K562 (cell line): ENCODE measurements around the gene CHSY1. TPM values are rescaled to one million over a fixed set of nuclear protein-coding genes. Genes with fewer than 3 reads are reported as not detected.

ENCODE experiments used
- ATAC-seq: fragments of 200-7000 bp; cut with Tn5 transposase; 3 replicates; pipeline ENCODE4 v1.9.1; 2020; ENCODE audit warnings: moderate library complexity
- BruUV-seq: library from RNA; stranded (reverse); fragments of 400-500 nt; replicated peaks from 2 replicates; lab custom pipeline; 2021; lab: Mats Ljungman, UMichigan
- CTCF ChIA-PET: fragments of 300-600 bp; formaldehyde crosslinking; extraction: SDS; loops from one replicate; lab custom pipeline; 2021; ENCODE audit warnings: low intra/inter-chr PET ratio; lab: Yijun Ruan, JAX
- POLR2A ChIA-PET: fragments of 300-600, 350-650 bp; sonication (Branson Sonifier 250); formaldehyde crosslinking; extraction: SDS; loops from one replicate; lab custom pipeline; 2021; ENCODE audit warnings: antibody characterized with exemption, inconsistent platforms; lab: Yijun Ruan, JAX
- DNase-seq, 4 experiments: peaks; one replicate each; pipeline versions ENCODE4 v3.0.0 to v3.0.0-alpha.2; 2011 to 2018; ENCODE audit warnings: low spot score in 3 of 4, mixed read lengths in 3 of 4; ENCODE audit errors: extremely low read depth in 1 of 4
- FAIRE-seq: peaks from 2 replicates; lab custom pipeline; 2011; peaks lifted over from hg19 to GRCh38; lab: Jason Lieb, UNC
- H2AFZ ChIP-seq: 2 replicates; pipeline ENCODE4 v1.6.0; 2011; ENCODE audit warnings: low read depth, low read length, control low read depth, inconsistent platforms
- H3K27ac ChIP-seq: fragments of 200-600 bp; 3 replicates; pipeline ENCODE4 v1.8.0; 2011; ENCODE audit warnings: low read depth, mild to moderate bottlenecking, control low read depth, inconsistent platforms, low read length, moderate library complexity, mixed read lengths; ENCODE audit errors: extremely low read depth
- H3K27me3 ChIP-seq, 2 experiments: fragments of 300-600 bp in 1 of 2; 2 replicates in 1 of 2; 3 replicates in 1 of 2; pipeline versions ENCODE4 v1.6.0 to v1.8.0; 2011; ENCODE audit warnings: inconsistent platforms in 2 of 2, low read length in 2 of 2, mild to moderate bottlenecking in 1 of 2, mixed read lengths in 1 of 2, moderate library complexity in 1 of 2; ENCODE audit not compliant: control insufficient read depth in 2 of 2, insufficient read depth in 2 of 2
- H3K36me3 ChIP-seq: fragments of 300-600 bp; 3 replicates; pipeline ENCODE4 v1.8.0; 2011; ENCODE audit warnings: mild to moderate bottlenecking, low read length, inconsistent platforms; ENCODE audit not compliant: control insufficient read depth, insufficient read depth
- H3K4me1 ChIP-seq, 2 experiments: fragments of 200-600 bp in 1 of 2; replicated peaks in 1 of 2; 2 replicates in 1 of 2; 3 replicates in 1 of 2; pipeline versions ENCODE4 v1.5.1 to v1.8.0; 2011; ENCODE audit warnings: inconsistent platforms in 2 of 2, low read length in 2 of 2, mild to moderate bottlenecking in 1 of 2, mixed read lengths in 1 of 2, moderate library complexity in 1 of 2; ENCODE audit not compliant: control insufficient read depth in 2 of 2, insufficient read depth in 2 of 2
- H3K4me2 ChIP-seq: 2 replicates; pipeline ENCODE4 v1.6.1; 2011; ENCODE audit warnings: low read length, control low read depth, inconsistent platforms, mixed read lengths; ENCODE audit not compliant: insufficient read depth
- H3K4me3 ChIP-seq: fragments of 200-600 bp; sonication (generic), shearing (Covaris generic); 2 replicates; pipeline ENCODE4 v1.5.1; 2016; ENCODE audit warnings: control low read depth, inconsistent platforms
- H3K79me2 ChIP-seq: fragments of 200-600 bp; 3 replicates; pipeline ENCODE4 v1.8.0; 2011; ENCODE audit warnings: low read length, inconsistent platforms; ENCODE audit not compliant: control insufficient read depth, insufficient read depth
- H3K9ac ChIP-seq, 2 experiments: 2 replicates each; pipeline versions ENCODE4 v1.6.0 to v1.6.1; 2011; ENCODE audit warnings: low read depth in 2 of 2, low read length in 2 of 2, control low read depth in 1 of 2, inconsistent platforms in 1 of 2, mild to moderate bottlenecking in 1 of 2, mixed read lengths in 1 of 2; ENCODE audit not compliant: insufficient read depth in 1 of 2
- H3K9me1 ChIP-seq: one replicate; pipeline ENCODE4 v1.6.0; 2011; ENCODE audit warnings: inconsistent platforms, mild to moderate bottlenecking, low read length, moderate library complexity; ENCODE audit not compliant: control insufficient read depth, insufficient read depth
- H3K9me3 ChIP-seq: replicated peaks from 2 replicates; pipeline ENCODE4 v1.5.1; 2011; ENCODE audit warnings: low read depth, low read length, inconsistent platforms; ENCODE audit not compliant: control insufficient read depth, insufficient read depth
- H4K20me1 ChIP-seq: replicated peaks from 2 replicates; pipeline ENCODE4 v1.6.1; 2011; ENCODE audit warnings: low read length, inconsistent platforms, mixed read lengths; ENCODE audit not compliant: control insufficient read depth, insufficient read depth
- AFF4 ChIP-seq: sonication (generic); formaldehyde crosslinking; IDR thresholded peaks from 2 replicates; pipeline ENCODE4 v1.8.0; 2023; ENCODE audit warnings: mild to moderate bottlenecking, missing genetic modification reagents
- HNRNPK ChIP-seq: fragments of 200-400 bp; formaldehyde crosslinking; IDR thresholded peaks from one replicate; pipeline ENCODE4 v1.6.1; 2018; ENCODE audit warnings: mild to moderate bottlenecking, low read depth, low read length; ENCODE audit not compliant: poor library complexity, severe bottlenecking
- PBX2 ChIP-seq, 2 experiments: IDR thresholded peaks in 1 of 2; conservative IDR thresholded peaks in 1 of 2; 2 replicates each; pipeline ENCODE4 v1.6.1; 2016; ENCODE audit warnings: low read depth in 2 of 2, mild to moderate bottlenecking in 1 of 2, missing compliant biosample characterization in 1 of 2, missing genetic modification characterization in 1 of 2, moderate library complexity in 1 of 2
- STAT5A ChIP-seq: IDR thresholded peaks from 2 replicates; pipeline ENCODE4 v1.6.1; 2012; ENCODE audit warnings: low read length, inconsistent platforms, borderline replicate concordance
- TBL1XR1 ChIP-seq, 2 experiments: IDR thresholded peaks; 2 replicates each; pipeline ENCODE4 v1.6.1; 2012; ENCODE audit warnings: improper control_type of control experiment in 2 of 2, low read length in 2 of 2, mild to moderate bottlenecking in 1 of 2
- ZNF12 ChIP-seq: sonication (generic); formaldehyde crosslinking; IDR thresholded peaks from 2 replicates; pipeline ENCODE4 v1.4.0; 2020; ENCODE audit warnings: mild to moderate bottlenecking, missing genetic modification reagents
- ZNF592 ChIP-seq: fragments of 450-650 bp; IDR thresholded peaks from 2 replicates; pipeline ENCODE4 v1.6.1; 2017; ENCODE audit warnings: antibody characterized with exemption, mild to moderate bottlenecking
- ZNF76 ChIP-seq: fragments of 250-450 bp; sonication (Bioruptor Pico); IDR thresholded peaks from 2 replicates; pipeline ENCODE4 v1.4.0; 2020; ENCODE audit warnings: mild to moderate bottlenecking, moderate library complexity, borderline replicate concordance
- WGBS: fragments of 100-300 bp; shearing (Covaris generic); methylation state at CpG from one replicate; pipeline ENCODE4 v1.1.6; 2016; ENCODE audit warnings: low coverage, mixed read lengths; ENCODE audit not compliant: insufficient coverage; ENCODE audit errors: missing lambda C conversion rate; 5-methylcytosine and 5-hydroxymethylcytosine counted together
- in situ Hi-C: fragments of 300-500 bp; cut with MboI; formaldehyde crosslinking; loops from 4 replicates; pipeline ENCODE4 v1.15.0; 2018; ENCODE audit warnings: inconsistent platforms, mixed read lengths
- intact Hi-C: fragments of 100-400 bp; cut with micrococcal nuclease; formaldehyde crosslinking; loops from 2 replicates; pipeline ENCODE4 v1.14.2; 2022
- polyA plus RNA-seq, 8 experiments: library from polyadenylated mRNA; depleted of rRNA in 4 of 8; stranded (reverse) in 5 of 8; unstranded in 3 of 8; fragments of >200 nt; fragmentation: Nextera tagmentation in 2 of 8; fragmentation: Illumina TruSeq in 1 of 8; extraction: Ambion mirVana in 2 of 8; extraction: Trizol in 1 of 8; gene quantifications; 2 replicates each; pipeline versions ENCODE4 v1.2.1 to v1.2.3, GENCODE V29; 2011 to 2014; ENCODE audit warnings: inconsistent platforms in 1 of 8, missing spikeins in 1 of 8
- total RNA-seq, 7 experiments: library from RNA; depleted of rRNA in 6 of 7; stranded (reverse); fragments of >200 nt in 6 of 7; fragmentation: Illumina TruSeq in 2 of 7; extraction: Trizol in 2 of 7; gene quantifications; 2 replicates each; pipeline versions ENCODE4 v1.2.1 to v1.2.3, GENCODE V29; 2011 to 2021; ENCODE audit warnings: low replicate concordance in 1 of 7

Gene CHSY1
- total and polyA plus RNA-seq, 9 of the 15 experiments (the other 6 are each of a cell fraction or from before 2014, with no cell fraction given), result 7.0 to 16.4 (median 13.4) TPM

GRCh38 chr15:101246391-101246790 is 5.5 kb downstream of the CHSY1 start:
- DNase-seq (no peak), FAIRE-seq (no peak), ATAC-seq (no peak)
- Histone ChIP-seq H3K27ac (no peak overlapping the region), H3K4me3 (no peak overlapping the region), H3K4me2 (no peak overlapping the region), H3K9me3 (no peaks in the 10 kb centered on the region), H3K36me3 (peaks cover 14% of the 10 kb centered on the region; the same call in 2 of the 3 replicates), H3K9me1 (no peaks in the 10 kb centered on the region), H3K79me2 (peaks cover 83% of the 10 kb centered on the region), H3K4me1 (peaks cover 12 to 16% of the 10 kb centered on the region in 2 experiments; a peak in 4 of 5 replicates), H2AFZ (no peak overlapping the region), H3K27me3 (no peaks in the 10 kb centered on the region), H4K20me1 (peaks cover 27% of the 10 kb centered on the region), H3K9ac (no peak overlapping the region)
- no TSS peak for BruUV-seq
- POLR2A ChIA-PET, result interaction anchor here (0.8 to 1.2 kb wide), 2 partner anchors 15 to 227 kb away, joined by 3 to 4 read pairs; no protein-coding TSS in a partner anchor
- WGBS, result 89% methylated on average over 6 of the region's 6 CpGs
- intact Hi-C loops (no loop called here), in situ Hi-C loops (no loop called here)
- CTCF ChIA-PET, result no interaction called here
- TF ChIP-seq STAT5A, result no peak
- TF ChIP-seq ZNF12 (CRISPR knock-in tag), result no peak
- no peak for TF ChIP-seq ZNF592
- no peak for TF ChIP-seq AFF4
- no peak for TF ChIP-seq ZNF76 (CRISPR knock-in tag)
- TF ChIP-seq PBX2 (CRISPR knock-in tag; IDR thresholded peaks at IDR 0.05; ENCODE audit: low read depth), result no peak
- no peak for TF ChIP-seq PBX2 (tag; conservative IDR thresholded peaks at IDR 0.05; ENCODE audit: low read depth)
- no peak for TF ChIP-seq HNRNPK
- no peak for TF ChIP-seq TBL1XR1 (IDR thresholded peaks at IDR 0.05; ENCODE audit: low read length in 2 of 2)
